CD14-positive monocyte (primary cell): ENCODE data around the gene UBQLN1. TPM values are rescaled to one million over a fixed set of nuclear protein-coding genes. Genes with fewer than 3 reads are reported as not detected.
A peak's percentile ranks its signal among the peaks of the same experiment; 100 is the strongest.

Source experiments
- DNase-seq, 3 donors: peaks; one replicate each; pipeline ENCODE4 v3.0.0-alpha.2; 2011 to 2022
- H2AFZ ChIP-seq: 2 replicates; pipeline ENCODE4 v1.6.0; 2012; ENCODE audit warnings: mild to moderate bottlenecking, low read depth, low read length, inconsistent platforms; ENCODE audit not compliant: insufficient read depth, poor library complexity, severe bottlenecking
- H3K27ac ChIP-seq, 2 donors: 1 replicate in 1 of 2; 2 replicates in 1 of 2; pipeline ENCODE4 v1.5.1; 2012 to 2013; ENCODE audit warnings: low read length in 2 of 2, control low read depth in 1 of 2, inconsistent platforms in 1 of 2, low read depth in 1 of 2, mild to moderate bottlenecking in 1 of 2
- H3K27me3 ChIP-seq, 2 donors: one replicate each; pipeline versions ENCODE4 v1.6.0 to v1.6.1; 2011 to 2013; ENCODE audit warnings: low read length in 2 of 2; ENCODE audit not compliant: control insufficient read depth in 2 of 2, insufficient read depth in 2 of 2
- H3K36me3 ChIP-seq, 2 donors: replicated peaks in 1 of 2; 1 replicate in 1 of 2; 2 replicates in 1 of 2; pipeline versions ENCODE4 v1.5.1 to v1.6.1; 2012 to 2013; ENCODE audit warnings: low read length in 2 of 2, control low read depth in 1 of 2, inconsistent platforms in 1 of 2, mild to moderate bottlenecking in 1 of 2; ENCODE audit not compliant: insufficient read depth in 2 of 2, control insufficient read depth in 1 of 2
- H3K4me1 ChIP-seq, 2 donors: 1 replicate in 1 of 2; 2 replicates in 1 of 2; pipeline versions ENCODE4 v1.5.1 to v1.6.1; 2012 to 2013; ENCODE audit warnings: low read length in 2 of 2, control low read depth in 1 of 2, inconsistent platforms in 1 of 2, mild to moderate bottlenecking in 1 of 2, moderate library complexity in 1 of 2; ENCODE audit not compliant: insufficient read depth in 2 of 2, control insufficient read depth in 1 of 2
- H3K4me2 ChIP-seq: replicated peaks from 2 replicates; pipeline ENCODE3; 2012; ENCODE audit warnings: low read length, moderate library complexity, mild to moderate bottlenecking; ENCODE audit not compliant: poor library complexity, severe bottlenecking; ENCODE audit errors: extremely low read depth
- H3K4me3 ChIP-seq, 3 experiments: fragments of 200-600 bp in 1 of 3; sonication (generic) in 1 of 3; replicated peaks in 1 of 3; 1 replicate in 2 of 3; 2 replicates in 1 of 3; pipeline ENCODE4 v1.5.1; 2011 to 2013; ENCODE audit warnings: low read length in 3 of 3, mild to moderate bottlenecking in 3 of 3, control low read depth in 2 of 3, low read depth in 2 of 3, inconsistent platforms in 1 of 3, moderate library complexity in 1 of 3
- H3K79me2 ChIP-seq: 2 replicates; pipeline ENCODE4 v1.6.0; 2012; ENCODE audit warnings: mild to moderate bottlenecking, control low read depth, inconsistent platforms, low read length, moderate library complexity; ENCODE audit not compliant: insufficient read depth
- H3K9ac ChIP-seq: 2 replicates; pipeline ENCODE4 v1.6.0; 2017; ENCODE audit warnings: low read length, mild to moderate bottlenecking; ENCODE audit not compliant: insufficient read depth, poor library complexity, severe bottlenecking
- H3K9me3 ChIP-seq, 2 donors: replicated peaks in 1 of 2; 1 replicate in 1 of 2; 2 replicates in 1 of 2; pipeline versions ENCODE4 v1.5.1 to v1.6.1; 2012 to 2013; ENCODE audit warnings: low read length in 2 of 2, control low read depth in 1 of 2; ENCODE audit not compliant: control insufficient read depth in 1 of 2, insufficient read depth in 1 of 2
- H4K20me1 ChIP-seq: 2 replicates; pipeline ENCODE4 v1.6.0; 2012; ENCODE audit warnings: mild to moderate bottlenecking, low read length, control low read depth, moderate library complexity; ENCODE audit not compliant: insufficient read depth
- H3K27ac Mint-ChIP-seq, 7 donors: one replicate each; pipeline ENCODE4 v1.8.0; 2020; ENCODE audit warnings: mild to moderate bottlenecking in 7 of 7, mixed read lengths in 7 of 7, moderate library complexity in 6 of 7, inconsistent platforms in 2 of 7
- H3K27me3 Mint-ChIP-seq, 3 donors: one replicate each; pipeline ENCODE4 v1.8.0; 2021 to 2022; ENCODE audit warnings: low read depth in 3 of 3, mild to moderate bottlenecking in 3 of 3, mixed read lengths in 3 of 3, moderate library complexity in 3 of 3, inconsistent platforms in 1 of 3
- H3K36me3 Mint-ChIP-seq, 2 donors: one replicate each; pipeline ENCODE4 v1.8.0; 2020; ENCODE audit warnings: mixed read lengths in 2 of 2, inconsistent platforms in 1 of 2, mild to moderate bottlenecking in 1 of 2
- H3K4me1 Mint-ChIP-seq: one replicate; pipeline ENCODE4 v1.8.0; 2020; ENCODE audit warnings: mild to moderate bottlenecking, mixed read lengths
- H3K4me3 Mint-ChIP-seq, 2 donors: one replicate each; pipeline ENCODE4 v1.8.0; 2020; ENCODE audit warnings: mild to moderate bottlenecking in 2 of 2, mixed read lengths in 2 of 2, moderate library complexity in 1 of 2
- H3K9me3 Mint-ChIP-seq, 7 donors: one replicate each; pipeline ENCODE4 v1.8.0; 2020 to 2022; ENCODE audit warnings: mixed read lengths in 7 of 7, mild to moderate bottlenecking in 6 of 7, moderate library complexity in 6 of 7, inconsistent platforms in 2 of 7
- CTCF ChIP-seq: fragments of 200-600 bp; IDR thresholded peaks from one replicate; pipeline ENCODE4 v1.8.0; 2022; ENCODE audit warnings: antibody characterized with exemption, mild to moderate bottlenecking
- WGBS: methylation state at CpG from one replicate; pipeline ENCODE4 v1.1.5; 2013; ENCODE audit warnings: missing lambda C conversion rate; ENCODE audit not compliant: insufficient coverage; 5-methylcytosine and 5-hydroxymethylcytosine counted together
- intact Hi-C, 2 donors: fragments of 100-400 bp; cut with micrococcal nuclease; formaldehyde crosslinking; loops; one replicate each; pipeline versions ENCODE4 v1.15.0 to v1.15.1; 2023
- polyA plus RNA-seq, 3 donors: library from polyadenylated mRNA; depleted of rRNA in 1 of 3; unstranded in 2 of 3; stranded (reverse) in 1 of 3; fragments of 300-500 nt in 2 of 3; fragments of >200 nt in 1 of 3; fragmentation: Illumina TruSeq in 2 of 3; gene quantifications; 1 replicate in 2 of 3; 2 replicates in 1 of 3; pipeline ENCODE4 v1.2.3, GENCODE V29; 2012 to 2021

Gene UBQLN1
- polyA plus RNA-seq, 3 donors: 45.9 to 52.9 (median 46.9) TPM

GRCh38 chr9:83649515-83649914 lies 58.2 kb downstream of the UBQLN1 start:
- H4K20me1 ChIP-seq: no peaks in the 10 kb centered on the region
- no peak overlapping the region for H2AFZ ChIP-seq
- no peaks in the 10 kb centered on the region for H3K27me3 ChIP-seq
- Mint-ChIP-seq H3K27me3 (peaks cover 0 to 2% (median 0%) of the 10 kb centered on the region in 3 donors), H3K4me1 (peaks cover 4% of the 10 kb centered on the region), H3K36me3 (peaks cover 32 to 58% of the 10 kb centered on the region in 2 donors), H3K27ac (peak overlapping the region in 1 of 7 donors; percentile 36), H3K4me3 (no peak overlapping the region), H3K9me3 (peaks cover 0 to 2% (median 0%) of the 10 kb centered on the region in 7 donors)
- WGBS: 100% methylated on average over 3 of the region's 4 CpGs
- H3K4me1 ChIP-seq: no peaks in the 10 kb centered on the region
- H3K4me2 ChIP-seq: no peak overlapping the region
- no peak overlapping the region for H3K9ac ChIP-seq
- no peak for TF ChIP-seq CTCF
- H3K9me3 ChIP-seq: no peaks in the 10 kb centered on the region
- intact Hi-C loops: loop anchor here (10.0 kb wide), 1 partner anchor 315 kb away; no protein-coding TSS in a partner anchor
- H3K27ac ChIP-seq: no peak overlapping the region
- H3K36me3 ChIP-seq: peaks cover 5 to 50% of the 10 kb centered on the region in 2 donors
- DNase-seq: no peak
- no peak overlapping the region for H3K4me3 ChIP-seq
- no peaks in the 10 kb centered on the region for H3K79me2 ChIP-seq

GRCh38 chr9:83649080-83649479 lies 58.7 kb downstream of the UBQLN1 start:
- Histone ChIP-seq H3K27ac (no peak overlapping the region), H3K79me2 (no peaks in the 10 kb centered on the region), H3K9me3 (no peaks in the 10 kb centered on the region), H4K20me1 (no peaks in the 10 kb centered on the region), H3K4me2 (no peak overlapping the region), H3K9ac (no peak overlapping the region), H3K27me3 (no peaks in the 10 kb centered on the region), H2AFZ (no peak overlapping the region), H3K4me3 (no peak overlapping the region), H3K4me1 (no peaks in the 10 kb centered on the region), H3K36me3 (peaks cover 3 to 45% of the 10 kb centered on the region in 2 donors)
- Mint-ChIP-seq H3K9me3 (peaks cover 0 to 2% (median 0%) of the 10 kb centered on the region in 7 donors), H3K4me1 (peaks cover 4% of the 10 kb centered on the region), H3K27ac (peak overlapping the region in 2 of 7 donors; percentile 58 to 74), H3K36me3 (peaks cover 30 to 53% of the 10 kb centered on the region in 2 donors), H3K4me3 (no peak overlapping the region), H3K27me3 (peaks cover 0 to 2% (median 0%) of the 10 kb centered on the region in 3 donors)
- peak; percentile 70 for TF ChIP-seq CTCF
- WGBS: 60% methylated on average over 3 of the region's 8 CpGs
- intact Hi-C loops: loop anchor here (10.0 kb wide), 1 partner anchor 314 kb away; no protein-coding TSS in a partner anchor
- peak; percentile 43 to 59 (median 44) for DNase-seq
